Sigmoid colon (tissue), 4 donors: ENCODE measurements around the gene CYBC1.

ENCODE experiments used
- CTCF ChIP-seq, 4 experiments: fragments of 450-650 bp in 3 of 4; fragments of 200-600 bp in 1 of 4; IDR thresholded peaks; one replicate each; pipeline ENCODE4 v1.5.1; 2016 to 2019; ENCODE audit warnings: antibody characterized with exemption in 4 of 4, mild to moderate bottlenecking in 3 of 4, moderate library complexity in 2 of 4
- POLR2A ChIP-seq, 2 donors: fragments of 450-650 bp; IDR thresholded peaks; one replicate each; pipeline ENCODE4 v1.6.1; 2016; ENCODE audit warnings: antibody characterized with exemption in 2 of 2, mild to moderate bottlenecking in 2 of 2, moderate library complexity in 2 of 2
- POLR2AphosphoS5 ChIP-seq, 4 donors: sonication (generic); formaldehyde crosslinking; IDR thresholded peaks; one replicate each; pipeline ENCODE4 v1.6.1; 2017; ENCODE audit warnings: antibody characterized with exemption in 4 of 4

- TF ChIP-seq CTCF (IDR thresholded peaks at IDR 0.05) (no peak), POLR2A (IDR thresholded peaks at IDR 0.05) (no peak), POLR2AphosphoS5 (IDR thresholded peaks at IDR 0.05) (no peak)
These were observed 43.3 kb downstream of the CYBC1 start for GRCh38 chr17:82407255-82407654.
